ENCODE data around the gene REPS2. TPM values are rescaled to one million over a fixed set of nuclear protein-coding genes. Genes with fewer than 3 reads are reported as not detected.

Gene REPS2
- total and polyA plus RNA-seq, 2 experiments from 2014 or later, result 1.2 to 4.4 TPM

GRCh38 chrX:17062065-17062464 is 115.6 kb downstream of the REPS2 start (continued):
- TF ChIP-seq, protein P1, sequence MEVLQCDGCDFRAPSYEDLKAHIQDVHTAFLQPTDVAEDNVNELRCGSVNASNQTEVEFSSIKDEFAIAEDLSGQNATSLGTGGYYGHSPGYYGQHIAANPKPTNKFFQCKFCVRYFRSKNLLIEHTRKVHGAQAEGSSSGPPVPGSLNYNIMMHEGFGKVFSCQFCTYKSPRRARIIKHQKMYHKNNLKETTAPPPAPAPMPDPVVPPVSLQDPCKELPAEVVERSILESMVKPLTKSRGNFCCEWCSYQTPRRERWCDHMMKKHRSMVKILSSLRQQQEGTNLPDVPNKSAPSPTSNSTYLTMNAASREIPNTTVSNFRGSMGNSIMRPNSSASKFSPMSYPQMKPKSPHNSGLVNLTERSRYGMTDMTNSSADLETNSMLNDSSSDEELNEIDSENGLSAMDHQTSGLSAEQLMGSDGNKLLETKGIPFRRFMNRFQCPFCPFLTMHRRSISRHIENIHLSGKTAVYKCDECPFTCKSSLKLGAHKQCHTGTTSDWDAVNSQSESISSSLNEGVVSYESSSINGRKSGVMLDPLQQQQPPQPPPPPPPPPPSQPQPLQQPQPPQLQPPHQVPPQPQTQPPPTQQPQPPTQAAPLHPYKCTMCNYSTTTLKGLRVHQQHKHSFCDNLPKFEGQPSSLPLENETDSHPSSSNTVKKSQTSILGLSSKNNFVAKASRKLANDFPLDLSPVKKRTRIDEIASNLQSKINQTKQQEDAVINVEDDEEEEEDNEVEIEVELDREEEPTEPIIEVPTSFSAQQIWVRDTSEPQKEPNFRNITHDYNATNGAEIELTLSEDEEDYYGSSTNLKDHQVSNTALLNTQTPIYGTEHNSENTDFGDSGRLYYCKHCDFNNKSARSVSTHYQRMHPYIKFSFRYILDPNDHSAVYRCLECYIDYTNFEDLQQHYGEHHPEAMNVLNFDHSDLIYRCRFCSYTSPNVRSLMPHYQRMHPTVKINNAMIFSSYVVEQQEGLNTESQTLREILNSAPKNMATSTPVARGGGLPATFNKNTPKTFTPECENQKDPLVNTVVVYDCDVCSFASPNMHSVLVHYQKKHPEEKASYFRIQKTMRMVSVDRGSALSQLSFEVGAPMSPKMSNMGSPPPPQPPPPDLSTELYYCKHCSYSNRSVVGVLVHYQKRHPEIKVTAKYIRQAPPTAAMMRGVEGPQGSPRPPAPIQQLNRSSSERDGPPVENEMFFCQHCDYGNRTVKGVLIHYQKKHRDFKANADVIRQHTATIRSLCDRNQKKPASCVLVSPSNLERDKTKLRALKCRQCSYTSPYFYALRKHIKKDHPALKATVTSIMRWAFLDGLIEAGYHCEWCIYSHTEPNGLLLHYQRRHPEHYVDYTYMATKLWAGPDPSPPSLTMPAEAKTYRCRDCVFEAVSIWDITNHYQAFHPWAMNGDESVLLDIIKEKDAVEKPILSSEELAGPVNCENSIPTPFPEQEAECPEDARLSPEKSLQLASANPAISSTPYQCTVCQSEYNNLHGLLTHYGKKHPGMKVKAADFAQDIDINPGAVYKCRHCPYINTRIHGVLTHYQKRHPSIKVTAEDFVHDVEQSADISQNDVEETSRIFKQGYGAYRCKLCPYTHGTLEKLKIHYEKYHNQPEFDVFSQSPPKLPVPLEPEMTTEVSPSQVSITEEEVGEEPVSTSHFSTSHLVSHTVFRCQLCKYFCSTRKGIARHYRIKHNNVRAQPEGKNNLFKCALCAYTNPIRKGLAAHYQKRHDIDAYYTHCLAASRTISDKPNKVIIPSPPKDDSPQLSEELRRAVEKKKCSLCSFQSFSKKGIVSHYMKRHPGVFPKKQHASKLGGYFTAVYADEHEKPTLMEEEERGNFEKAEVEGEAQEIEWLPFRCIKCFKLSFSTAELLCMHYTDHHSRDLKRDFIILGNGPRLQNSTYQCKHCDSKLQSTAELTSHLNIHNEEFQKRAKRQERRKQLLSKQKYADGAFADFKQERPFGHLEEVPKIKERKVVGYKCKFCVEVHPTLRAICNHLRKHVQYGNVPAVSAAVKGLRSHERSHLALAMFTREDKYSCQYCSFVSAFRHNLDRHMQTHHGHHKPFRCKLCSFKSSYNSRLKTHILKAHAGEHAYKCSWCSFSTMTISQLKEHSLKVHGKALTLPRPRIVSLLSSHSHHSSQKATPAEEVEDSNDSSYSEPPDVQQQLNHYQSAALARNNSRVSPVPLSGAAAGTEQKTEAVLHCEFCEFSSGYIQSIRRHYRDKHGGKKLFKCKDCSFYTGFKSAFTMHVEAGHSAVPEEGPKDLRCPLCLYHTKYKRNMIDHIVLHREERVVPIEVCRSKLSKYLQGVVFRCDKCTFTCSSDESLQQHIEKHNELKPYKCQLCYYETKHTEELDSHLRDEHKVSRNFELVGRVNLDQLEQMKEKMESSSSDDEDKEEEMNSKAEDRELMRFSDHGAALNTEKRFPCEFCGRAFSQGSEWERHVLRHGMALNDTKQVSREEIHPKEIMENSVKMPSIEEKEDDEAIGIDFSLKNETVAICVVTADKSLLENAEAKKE (CRISPR knock-in tag; IDR thresholded peaks at IDR 0.05), result no peak
- no peak for TF ChIP-seq ZNF114 (CRISPR knock-in tag; IDR thresholded peaks at IDR 0.05)

- Mint-ChIP-seq H3K4me1 (no peaks in the 10 kb centered on the region), H3K27me3 (ENCODE audit: insufficient read depth, low read depth, poor library complexity) (no peaks in the 10 kb centered on the region), H3K9me3 (no peaks in the 10 kb centered on the region), H3K27ac (no peak overlapping the region), H3K4me3 (no peak overlapping the region), H3K36me3 (ENCODE audit: low read depth) (no peaks in the 10 kb centered on the region)
- H3F3A ChIP-seq (replicated peaks; ENCODE audit: low read depth), result no peaks in the 10 kb centered on the region
- no peaks in the 10 kb centered on the region for H3K79me2 ChIP-seq (replicated peaks; ENCODE audit: insufficient read depth)
- no peaks in the 10 kb centered on the region for H3K36me3 ChIP-seq (ENCODE audit: insufficient read depth)
- TF ChIP-seq, protein P2, sequence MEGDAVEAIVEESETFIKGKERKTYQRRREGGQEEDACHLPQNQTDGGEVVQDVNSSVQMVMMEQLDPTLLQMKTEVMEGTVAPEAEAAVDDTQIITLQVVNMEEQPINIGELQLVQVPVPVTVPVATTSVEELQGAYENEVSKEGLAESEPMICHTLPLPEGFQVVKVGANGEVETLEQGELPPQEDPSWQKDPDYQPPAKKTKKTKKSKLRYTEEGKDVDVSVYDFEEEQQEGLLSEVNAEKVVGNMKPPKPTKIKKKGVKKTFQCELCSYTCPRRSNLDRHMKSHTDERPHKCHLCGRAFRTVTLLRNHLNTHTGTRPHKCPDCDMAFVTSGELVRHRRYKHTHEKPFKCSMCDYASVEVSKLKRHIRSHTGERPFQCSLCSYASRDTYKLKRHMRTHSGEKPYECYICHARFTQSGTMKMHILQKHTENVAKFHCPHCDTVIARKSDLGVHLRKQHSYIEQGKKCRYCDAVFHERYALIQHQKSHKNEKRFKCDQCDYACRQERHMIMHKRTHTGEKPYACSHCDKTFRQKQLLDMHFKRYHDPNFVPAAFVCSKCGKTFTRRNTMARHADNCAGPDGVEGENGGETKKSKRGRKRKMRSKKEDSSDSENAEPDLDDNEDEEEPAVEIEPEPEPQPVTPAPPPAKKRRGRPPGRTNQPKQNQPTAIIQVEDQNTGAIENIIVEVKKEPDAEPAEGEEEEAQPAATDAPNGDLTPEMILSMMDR (conservative IDR thresholded peaks at IDR 0.05; ENCODE audit: low read depth in 2 of 2), result 0 out of 4 replicates have a peak, but pooled peaks of 1 of the 2 experiments have one; percentile 10
- TF ChIP-seq, protein P3, sequence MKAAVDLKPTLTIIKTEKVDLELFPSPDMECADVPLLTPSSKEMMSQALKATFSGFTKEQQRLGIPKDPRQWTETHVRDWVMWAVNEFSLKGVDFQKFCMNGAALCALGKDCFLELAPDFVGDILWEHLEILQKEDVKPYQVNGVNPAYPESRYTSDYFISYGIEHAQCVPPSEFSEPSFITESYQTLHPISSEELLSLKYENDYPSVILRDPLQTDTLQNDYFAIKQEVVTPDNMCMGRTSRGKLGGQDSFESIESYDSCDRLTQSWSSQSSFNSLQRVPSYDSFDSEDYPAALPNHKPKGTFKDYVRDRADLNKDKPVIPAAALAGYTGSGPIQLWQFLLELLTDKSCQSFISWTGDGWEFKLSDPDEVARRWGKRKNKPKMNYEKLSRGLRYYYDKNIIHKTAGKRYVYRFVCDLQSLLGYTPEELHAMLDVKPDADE (IDR thresholded peaks at IDR 0.05), result no peak
- no peaks in the 10 kb centered on the region for H3K9me2 ChIP-seq (ENCODE audit: insufficient read depth)
- H2AFZ ChIP-seq, result no peak overlapping the region
- H3K27ac ChIP-seq (ENCODE audit: low read depth), result no peak overlapping the region
- no peak overlapping the region for H3K4me3 ChIP-seq
- no peaks in the 10 kb centered on the region for H4K20me1 ChIP-seq (replicated peaks; ENCODE audit: insufficient read depth)
- no peaks in the 10 kb centered on the region for H3K27me3 ChIP-seq (ENCODE audit: insufficient read depth)
- DNase-seq (ENCODE audit: low spot score) (no peak), ATAC-seq (no peak)
- H3K4me1 ChIP-seq (ENCODE audit: insufficient read depth), result no peaks in the 10 kb centered on the region
- H3K4me2 ChIP-seq, result no peak overlapping the region
These were observed 118.6 kb downstream of the REPS2 start for GRCh38 chrX:17065100-17065499.

Measured in GM23338 (cell line).